ENCODE measurements around the gene RNF151.

DNA sequence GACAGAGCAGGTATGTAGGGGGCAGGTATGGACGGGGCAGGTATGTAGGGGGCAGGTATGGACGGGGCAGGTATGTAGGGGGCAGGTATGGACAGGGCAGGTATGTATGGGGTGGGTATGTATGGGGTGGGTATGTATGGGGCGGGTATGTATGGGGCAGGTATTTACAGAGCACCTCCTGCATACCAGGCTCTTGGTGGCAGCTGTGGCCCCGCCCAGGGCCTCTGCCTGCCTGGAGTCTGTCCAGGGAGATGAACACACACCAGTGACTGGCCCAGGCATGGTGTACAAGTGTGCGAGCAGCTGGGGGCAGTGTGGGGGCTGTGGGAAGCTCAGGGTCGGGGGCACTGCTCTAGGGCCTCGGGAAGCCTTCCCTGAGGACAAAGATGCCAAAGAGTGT, 16.6 kb upstream of the RNF151 start:
- TF ChIP-seq EZH2phosphoT487 (IDR thresholded peaks at IDR 0.05; ENCODE audit: borderline replicate concordance) = no peak
- TF ChIP-seq, protein P1, sequence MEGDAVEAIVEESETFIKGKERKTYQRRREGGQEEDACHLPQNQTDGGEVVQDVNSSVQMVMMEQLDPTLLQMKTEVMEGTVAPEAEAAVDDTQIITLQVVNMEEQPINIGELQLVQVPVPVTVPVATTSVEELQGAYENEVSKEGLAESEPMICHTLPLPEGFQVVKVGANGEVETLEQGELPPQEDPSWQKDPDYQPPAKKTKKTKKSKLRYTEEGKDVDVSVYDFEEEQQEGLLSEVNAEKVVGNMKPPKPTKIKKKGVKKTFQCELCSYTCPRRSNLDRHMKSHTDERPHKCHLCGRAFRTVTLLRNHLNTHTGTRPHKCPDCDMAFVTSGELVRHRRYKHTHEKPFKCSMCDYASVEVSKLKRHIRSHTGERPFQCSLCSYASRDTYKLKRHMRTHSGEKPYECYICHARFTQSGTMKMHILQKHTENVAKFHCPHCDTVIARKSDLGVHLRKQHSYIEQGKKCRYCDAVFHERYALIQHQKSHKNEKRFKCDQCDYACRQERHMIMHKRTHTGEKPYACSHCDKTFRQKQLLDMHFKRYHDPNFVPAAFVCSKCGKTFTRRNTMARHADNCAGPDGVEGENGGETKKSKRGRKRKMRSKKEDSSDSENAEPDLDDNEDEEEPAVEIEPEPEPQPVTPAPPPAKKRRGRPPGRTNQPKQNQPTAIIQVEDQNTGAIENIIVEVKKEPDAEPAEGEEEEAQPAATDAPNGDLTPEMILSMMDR (conservative IDR thresholded peaks at IDR 0.05; ENCODE audit: low read length) = no peak
